Stomach (tissue), 4 donors: Measurements from ENCODE around the gene MCMBP.

Experiments used
- CTCF ChIP-seq, 7 experiments: fragments of 450-650 bp in 4 of 7; fragments of 200-600 bp in 3 of 7; sonication (generic) in 3 of 7; IDR thresholded peaks; one replicate each; pipeline ENCODE4 v1.5.1; 2016 to 2019; ENCODE audit warnings: antibody characterized with exemption in 7 of 7, control low read depth in 2 of 7, mild to moderate bottlenecking in 1 of 7
- EP300 ChIP-seq: sonication (generic); formaldehyde crosslinking; IDR thresholded peaks from one replicate; pipeline ENCODE4 v1.6.1; 2017; ENCODE audit warnings: antibody characterized with exemption
- POLR2A ChIP-seq, 4 donors: fragments of 450-650 bp; IDR thresholded peaks; one replicate each; pipeline ENCODE4 v1.6.1; 2016; ENCODE audit warnings: antibody characterized with exemption in 4 of 4, control low read depth in 2 of 4, mild to moderate bottlenecking in 1 of 4, moderate library complexity in 1 of 4
- POLR2AphosphoS5 ChIP-seq, 3 donors: sonication (generic); formaldehyde crosslinking; IDR thresholded peaks; one replicate each; pipeline ENCODE4 v1.6.1; 2016; ENCODE audit warnings: antibody characterized with exemption in 3 of 3

- TF ChIP-seq CTCF (IDR thresholded peaks at IDR 0.05) (no peak), POLR2A (IDR thresholded peaks at IDR 0.05) (no peak), POLR2AphosphoS5 (IDR thresholded peaks at IDR 0.05) (no peak), EP300 (no peak)
Observed at GRCh38 chr10:119898577-119898976, 25.9 kb upstream of the MCMBP start.
